ENCODE results near the gene AKAP13. TPM values are rescaled to one million over a fixed set of nuclear protein-coding genes. Genes with fewer than 3 reads are reported as not detected.
A peak's percentile ranks its signal among the peaks of the same experiment; 100 is the strongest.

AKAP13 gene
- total RNA-seq, 1 experiment from 2014 or later = 47.3 TPM

DNA sequence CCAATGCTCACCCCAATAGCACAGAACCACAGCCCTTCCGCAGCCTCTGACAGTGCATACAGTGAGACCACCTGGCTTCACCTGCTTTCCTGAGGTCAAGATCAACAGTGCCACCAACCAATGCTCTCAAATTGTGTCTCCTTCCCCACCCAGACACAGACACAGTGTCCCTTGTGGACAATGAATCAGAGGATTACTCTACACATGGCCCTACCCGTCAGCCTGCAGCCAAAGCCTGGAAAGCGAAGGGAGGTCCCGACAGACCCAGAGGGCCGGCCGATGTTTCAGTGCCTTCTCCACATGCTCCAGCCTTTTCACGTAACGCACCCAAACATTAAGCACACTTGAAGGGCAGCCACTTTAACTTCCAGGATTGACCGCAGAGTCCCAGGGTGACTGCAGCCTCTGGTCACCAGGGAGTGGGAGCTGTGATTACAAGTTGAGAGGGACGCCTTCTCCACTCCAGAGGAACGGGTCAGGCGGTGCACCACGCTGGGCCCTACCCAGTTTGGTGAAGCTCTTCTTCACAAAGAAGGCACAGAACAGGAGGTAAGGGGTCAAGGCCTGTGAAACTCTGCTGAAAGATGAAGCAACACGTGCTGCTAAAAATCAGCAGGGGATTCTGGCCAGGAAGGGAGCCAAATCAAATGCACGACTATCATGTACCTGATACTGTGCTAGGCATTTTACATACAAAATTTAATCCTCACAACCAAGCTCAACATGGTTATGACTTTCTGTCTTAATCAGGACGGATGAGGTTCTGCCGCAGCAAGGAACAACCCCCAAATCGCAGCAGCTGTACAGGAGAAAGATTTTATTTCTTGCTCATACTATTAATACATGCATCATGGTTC, 397.1 kb downstream of the AKAP13 start:
- no peak overlapping the region for H3K4ac ChIP-seq (ENCODE audit: low read depth, low read length)
- Mint-ChIP-seq H3K4me1 (peaks cover 32 to 33% of the 10 kb centered on the region in 2 experiments), H3K36me3 (ENCODE audit: insufficient read depth in 1 of 3, low read depth in 3 of 3) (peaks cover 0 to 15% (median 3%) of the 10 kb centered on the region in 3 experiments; a peak in 6 of 7 replicates), H3K27me3 (ENCODE audit: low read depth) (no peaks in the 10 kb centered on the region), H3K9me3 (no peaks in the 10 kb centered on the region), H3K27ac (peak overlapping the region; percentile 61 to 85 (median 65); a peak in 6 of 7 replicates), H3K4me3 (no peak overlapping the region)
- no peak overlapping the region for H2AK5ac ChIP-seq (ENCODE audit: insufficient read length, low read length)
- H2BK20ac ChIP-seq (ENCODE audit: low read depth, low read length, poor library complexity, severe bottlenecking) = no peak overlapping the region
- no peak for DNase-seq
- H3K9ac ChIP-seq (ENCODE audit: extremely low read depth, insufficient read length, low read length) = no peak overlapping the region
- H3K4me1 ChIP-seq (ENCODE audit: insufficient read depth, low read length) = no peaks in the 10 kb centered on the region; the same call in 1 of the 2 replicates
- H3K27ac ChIP-seq (ENCODE audit: insufficient read length, low read depth, low read length) = no peak overlapping the region
- no peak overlapping the region for H2BK15ac ChIP-seq (ENCODE audit: low read depth, low read length)
- no peak overlapping the region for H4K5ac ChIP-seq (ENCODE audit: insufficient read length, low read depth, low read length)
- no peaks in the 10 kb centered on the region for H3K9me3 ChIP-seq (ENCODE audit: control insufficient read depth, low read depth, low read length)
- no peak overlapping the region for H3T11ph ChIP-seq (ENCODE audit: low read length)
- H3K23me2 ChIP-seq (ENCODE audit: insufficient read length, low read depth, low read length, poor library complexity, severe bottlenecking) = no peaks in the 10 kb centered on the region
- H4K8ac ChIP-seq (replicated peaks; ENCODE audit: insufficient read length, low read depth, low read length) = no peak overlapping the region
- peaks cover 18% of the 10 kb centered on the region for H3K79me1 ChIP-seq (ENCODE audit: insufficient read depth, low read depth, low read length, poor library complexity, severe bottlenecking)
- H4K91ac ChIP-seq (ENCODE audit: insufficient read length, low read depth, low read length) = no peak overlapping the region
- no CpG with 5 or more reads among the region's 18 CpGs for WGBS (ENCODE audit: extremely low coverage, insufficient read length, low lambda C conversion rate)
- no peak overlapping the region for H2BK12ac ChIP-seq (ENCODE audit: insufficient read length, low read depth, low read length)
- H3K56ac ChIP-seq (ENCODE audit: insufficient read length, low read depth, low read length) = no peak overlapping the region
- H3K4me2 ChIP-seq (ENCODE audit: insufficient read depth, insufficient read length, low read length) = no peak overlapping the region
- peaks cover 28% of the 10 kb centered on the region for H3K79me2 ChIP-seq (ENCODE audit: insufficient read depth, low read length)
- H3K27me3 ChIP-seq (ENCODE audit: insufficient read depth, low read length) = no peaks in the 10 kb centered on the region
- no peak overlapping the region for H2BK120ac ChIP-seq (ENCODE audit: low read depth, low read length, poor library complexity, severe bottlenecking)
- no peak overlapping the region for H2BK5ac ChIP-seq (ENCODE audit: insufficient read length, low read length)
- H2AFZ ChIP-seq (ENCODE audit: low read length) = no peak overlapping the region
- TF ChIP-seq, protein P1, sequence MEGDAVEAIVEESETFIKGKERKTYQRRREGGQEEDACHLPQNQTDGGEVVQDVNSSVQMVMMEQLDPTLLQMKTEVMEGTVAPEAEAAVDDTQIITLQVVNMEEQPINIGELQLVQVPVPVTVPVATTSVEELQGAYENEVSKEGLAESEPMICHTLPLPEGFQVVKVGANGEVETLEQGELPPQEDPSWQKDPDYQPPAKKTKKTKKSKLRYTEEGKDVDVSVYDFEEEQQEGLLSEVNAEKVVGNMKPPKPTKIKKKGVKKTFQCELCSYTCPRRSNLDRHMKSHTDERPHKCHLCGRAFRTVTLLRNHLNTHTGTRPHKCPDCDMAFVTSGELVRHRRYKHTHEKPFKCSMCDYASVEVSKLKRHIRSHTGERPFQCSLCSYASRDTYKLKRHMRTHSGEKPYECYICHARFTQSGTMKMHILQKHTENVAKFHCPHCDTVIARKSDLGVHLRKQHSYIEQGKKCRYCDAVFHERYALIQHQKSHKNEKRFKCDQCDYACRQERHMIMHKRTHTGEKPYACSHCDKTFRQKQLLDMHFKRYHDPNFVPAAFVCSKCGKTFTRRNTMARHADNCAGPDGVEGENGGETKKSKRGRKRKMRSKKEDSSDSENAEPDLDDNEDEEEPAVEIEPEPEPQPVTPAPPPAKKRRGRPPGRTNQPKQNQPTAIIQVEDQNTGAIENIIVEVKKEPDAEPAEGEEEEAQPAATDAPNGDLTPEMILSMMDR (conservative IDR thresholded peaks at IDR 0.05) = no peak
- no peak overlapping the region for H3K18ac ChIP-seq (ENCODE audit: insufficient read length, low read depth, low read length)
- no peak overlapping the region for H3K23ac ChIP-seq (ENCODE audit: insufficient read length, low read depth, low read length)
- H4K20me1 ChIP-seq (ENCODE audit: control insufficient read depth, insufficient read depth, insufficient read length) = no peaks in the 10 kb centered on the region
- 0 out of 2 replicates have a peak overlapping the region, but pooled peaks have one; percentile 27 for H3K14ac ChIP-seq (ENCODE audit: insufficient read depth, low read length)
